B cell (primary cell): ENCODE measurements around the gene POLR2A.

Experiments
- CTCF ChIP-seq: fragments of 200-600 bp; IDR thresholded peaks from one replicate; pipeline ENCODE4 v1.8.0; 2022; ENCODE audit warnings: antibody characterized with exemption, mild to moderate bottlenecking
- EZH2 ChIP-seq: IDR thresholded peaks from 2 replicates; pipeline ENCODE4 v1.6.1; 2012; ENCODE audit warnings: borderline replicate concordance, low read depth, mild to moderate bottlenecking, moderate library complexity, low read length; ENCODE audit not compliant: insufficient read depth, poor library complexity, severe bottlenecking

- TF ChIP-seq CTCF, result no peak
- TF ChIP-seq EZH2, result no peak
Observed at GRCh38 chr17:7468290-7468689, 15.9 kb upstream of the POLR2A start.
